NCI-H2227 (cell line): ENCODE results near the gene DUS1L.
A peak's percentile ranks its signal among the peaks of the same experiment; 100 is the strongest.

Experiments
- DNase-seq: peaks from one replicate; lab custom pipeline; 2025; ENCODE audit not compliant: unreplicated experiment; lab: John Stamatoyannopoulos, UW

Gene DUS1L

GRCh38 chr17:82029391-82029790 lies 36.2 kb downstream of the DUS1L start:
- no peak for DNase-seq

- no peak for DNase-seq
These were observed 36.6 kb downstream of the DUS1L start for GRCh38 chr17:82028966-82029365.

GRCh38 chr17:82028246-82028645 lies 37.4 kb downstream of the DUS1L start:
- DNase-seq, result no peak

- DNase-seq, result no peak
These were observed 40.0 kb downstream of the DUS1L start for GRCh38 chr17:82025401-82026107.

- DNase-seq, result no peak
These were observed 40.7 kb downstream of the DUS1L start for GRCh38 chr17:82024859-82025258.

GRCh38 chr17:82023447-82024241 lies 42.0 kb downstream of the DUS1L start:
- DNase-seq, result peak; percentile 66

GRCh38 chr17:82022981-82023446 lies 42.6 kb downstream of the DUS1L start, which contains the start of gene LRRC45:
LRRC45 (plus strand) TSS chr17:82023305; CDS start chr17:82023644, 339 bp downstream.
- DNase-seq, result peak; percentile 99

GRCh38 chr17:82022310-82022980 lies 43.2 kb downstream of the DUS1L start, which contains the start of gene CENPX:
CENPX (minus strand) TSS chr17:82022878; CDS start chr17:82022861, 17 bp downstream.
- no peak for DNase-seq

GRCh38 chr17:82021900-82022309 lies 43.7 kb downstream of the DUS1L start:
- DNase-seq, result no peak

- DNase-seq, result peak; percentile 49
These were observed 44.3 kb downstream of the DUS1L start for GRCh38 chr17:82021107-82021899.

GRCh38 chr17:82020572-82021106 lies 45.0 kb downstream of the DUS1L start:
- DNase-seq, result no peak

GRCh38 chr17:82019690-82020571 lies 45.7 kb downstream of the DUS1L start:
- DNase-seq, result peak; percentile 61

- no peak for DNase-seq
These were observed 46.5 kb downstream of the DUS1L start for GRCh38 chr17:82018989-82019689.

- peak; percentile 64 for DNase-seq
These were observed 47.2 kb downstream of the DUS1L start for GRCh38 chr17:82018152-82018988.

GRCh38 chr17:82017612-82018151 lies 47.9 kb downstream of the DUS1L start:
- no peak for DNase-seq

GRCh38 chr17:82016875-82017459 lies 48.6 kb downstream of the DUS1L start:
- DNase-seq, result no peak
